IPS-15b (cell line): ENCODE results near the gene PRKCE.

Experiments used
- H3K27me3 ChIP-seq: one replicate; pipeline ENCODE4 v1.6.1; 2013; ENCODE audit warnings: low read length; ENCODE audit not compliant: control insufficient read depth, insufficient read depth
- H3K36me3 ChIP-seq: one replicate; pipeline ENCODE4 v1.6.1; 2013; ENCODE audit warnings: low read length; ENCODE audit not compliant: control insufficient read depth, insufficient read depth
- H3K4me1 ChIP-seq: one replicate; pipeline ENCODE4 v1.6.1; 2013; ENCODE audit warnings: mild to moderate bottlenecking, low read length; ENCODE audit not compliant: control insufficient read depth, insufficient read depth
- H3K4me3 ChIP-seq: one replicate; pipeline ENCODE4 v1.5.1; 2013; ENCODE audit warnings: low read depth, low read length
- H3K9ac ChIP-seq: one replicate; pipeline ENCODE4 v1.6.1; 2013; ENCODE audit warnings: low read depth, mild to moderate bottlenecking, low read length
- H3K9me3 ChIP-seq: one replicate; pipeline ENCODE4 v1.6.1; 2013; ENCODE audit warnings: mild to moderate bottlenecking, low read length; ENCODE audit not compliant: control insufficient read depth, insufficient read depth

The PRKCE gene

DNA sequence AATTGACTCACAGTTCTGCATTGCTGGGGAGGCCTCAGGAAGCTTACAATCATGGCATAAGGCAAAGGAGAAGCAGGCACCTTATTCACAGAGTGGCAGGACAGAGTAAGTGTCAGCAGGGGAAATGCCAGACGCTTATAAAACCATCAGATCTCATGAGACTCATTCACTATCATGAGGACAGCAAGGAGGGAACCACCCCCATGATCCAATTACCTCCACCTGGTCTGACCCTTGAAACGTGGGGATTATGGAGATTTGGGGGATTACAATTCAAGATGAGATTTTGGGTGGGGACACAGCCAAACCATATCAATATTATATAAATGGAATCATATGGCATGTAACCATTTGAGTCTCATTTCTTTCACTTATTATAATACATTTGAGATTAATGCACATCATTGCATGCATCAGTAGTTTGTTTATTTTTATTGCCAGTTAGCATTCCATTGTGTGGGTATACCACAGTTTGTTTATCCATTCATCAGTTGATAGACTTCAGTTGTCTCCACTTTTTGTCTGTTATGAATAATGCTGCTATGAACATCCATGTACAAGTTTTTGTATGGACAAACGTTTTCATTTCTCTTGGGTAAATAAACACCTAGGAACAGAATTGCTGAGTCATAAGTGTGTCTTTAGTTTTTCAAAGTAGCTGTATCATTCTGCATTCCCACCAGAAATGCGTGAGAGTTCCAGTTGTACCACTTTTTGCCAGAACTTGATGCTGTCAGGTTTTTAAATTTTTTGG, 34.6 kb upstream of the PRKCE start:
- Histone ChIP-seq H3K9me3 (no peaks in the 10 kb centered on the region), H3K36me3 (no peaks in the 10 kb centered on the region), H3K4me3 (no peak overlapping the region), H3K27me3 (no peaks in the 10 kb centered on the region), H3K9ac (no peak overlapping the region), H3K4me1 (no peaks in the 10 kb centered on the region)

DNA sequence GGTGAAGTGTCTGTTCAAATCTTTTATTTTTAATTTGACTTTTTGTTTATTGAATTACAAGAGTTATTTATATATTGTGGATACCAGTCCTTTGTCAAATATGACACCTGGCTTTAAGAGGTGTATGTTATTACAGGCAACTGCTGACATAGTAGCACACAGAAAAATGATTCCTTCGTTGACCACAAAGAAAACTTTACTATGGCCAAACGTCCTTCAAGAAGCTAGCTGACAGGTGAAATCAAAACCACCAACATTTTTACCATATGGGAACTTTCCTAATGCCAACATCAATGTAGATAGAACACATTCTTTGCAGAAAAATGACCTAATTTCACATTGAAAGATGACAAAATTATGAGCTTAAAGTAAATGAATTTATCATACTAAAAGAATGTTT, 34.0 kb upstream of the PRKCE start:
- Histone ChIP-seq H3K9ac (no peak overlapping the region), H3K27me3 (no peaks in the 10 kb centered on the region), H3K9me3 (no peaks in the 10 kb centered on the region), H3K4me3 (no peak overlapping the region), H3K36me3 (no peaks in the 10 kb centered on the region), H3K4me1 (no peaks in the 10 kb centered on the region)

- H3K27me3 ChIP-seq, result no peaks in the 10 kb centered on the region
- no peaks in the 10 kb centered on the region for H3K36me3 ChIP-seq
- H3K4me1 ChIP-seq, result no peaks in the 10 kb centered on the region
- no peak overlapping the region for H3K9ac ChIP-seq
- H3K9me3 ChIP-seq, result no peaks in the 10 kb centered on the region
- no peak overlapping the region for H3K4me3 ChIP-seq
These were observed 29.0 kb upstream of the PRKCE start for GRCh38 chr2:45622336-45623075.

- no peaks in the 10 kb centered on the region for H3K27me3 ChIP-seq
- H3K4me3 ChIP-seq, result no peak overlapping the region
- no peaks in the 10 kb centered on the region for H3K9me3 ChIP-seq
- no peaks in the 10 kb centered on the region for H3K4me1 ChIP-seq
- H3K36me3 ChIP-seq, result no peaks in the 10 kb centered on the region
- no peak overlapping the region for H3K9ac ChIP-seq
These were observed 28.4 kb upstream of the PRKCE start for GRCh38 chr2:45623098-45623497.

GRCh38 chr2:45625824-45626223, 25.7 kb upstream of the PRKCE start:
- Histone ChIP-seq H3K4me1 (peaks cover under 1% of the 10 kb centered on the region), H3K9ac (no peak overlapping the region), H3K4me3 (no peak overlapping the region), H3K9me3 (no peaks in the 10 kb centered on the region), H3K36me3 (no peaks in the 10 kb centered on the region), H3K27me3 (no peaks in the 10 kb centered on the region)

DNA sequence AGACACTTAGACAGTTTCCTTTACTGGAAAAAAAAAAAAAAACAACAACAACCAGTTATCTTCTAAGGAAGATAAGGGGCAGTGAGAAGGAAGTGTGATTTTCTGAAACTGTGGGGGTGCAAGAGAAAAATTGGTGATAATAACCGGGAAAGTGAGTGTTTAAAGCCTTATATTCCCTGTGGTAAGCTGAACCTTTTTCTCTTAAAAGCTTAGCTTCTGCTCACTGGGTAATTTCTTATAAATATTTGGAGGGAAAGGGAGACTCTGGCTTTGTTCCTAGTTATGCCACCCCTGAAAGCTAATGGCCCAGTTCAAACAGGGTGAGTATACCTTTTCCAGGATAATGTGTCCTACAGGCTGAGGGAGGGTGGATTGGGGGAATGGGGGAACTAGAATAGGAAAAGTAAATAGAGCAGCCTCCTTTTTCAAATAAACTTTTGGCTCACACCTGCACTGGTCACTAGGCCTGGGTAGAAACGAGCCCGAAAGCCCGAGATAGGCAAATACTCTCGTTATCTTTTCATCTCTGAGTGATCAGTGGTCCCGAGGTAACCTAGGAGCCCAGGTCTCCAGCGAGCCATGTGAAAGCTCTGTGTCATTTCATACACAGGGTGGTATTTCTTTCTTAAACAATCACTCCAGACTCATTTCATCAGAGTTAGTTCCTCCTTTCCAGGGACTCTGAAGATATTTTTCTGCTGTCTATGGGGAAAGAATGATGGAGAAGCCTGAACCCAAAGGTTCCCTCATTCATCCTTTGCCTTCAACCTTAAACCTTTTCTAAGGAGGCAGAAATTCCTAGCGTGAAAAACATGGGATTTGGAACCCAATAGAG, 24.9 kb upstream of the PRKCE start:
- peaks cover 5% of the 10 kb centered on the region for H3K4me1 ChIP-seq
- H3K4me3 ChIP-seq, result no peak overlapping the region
- H3K9me3 ChIP-seq, result no peaks in the 10 kb centered on the region
- H3K9ac ChIP-seq, result no peak overlapping the region
- no peaks in the 10 kb centered on the region for H3K27me3 ChIP-seq
- no peaks in the 10 kb centered on the region for H3K36me3 ChIP-seq

DNA sequence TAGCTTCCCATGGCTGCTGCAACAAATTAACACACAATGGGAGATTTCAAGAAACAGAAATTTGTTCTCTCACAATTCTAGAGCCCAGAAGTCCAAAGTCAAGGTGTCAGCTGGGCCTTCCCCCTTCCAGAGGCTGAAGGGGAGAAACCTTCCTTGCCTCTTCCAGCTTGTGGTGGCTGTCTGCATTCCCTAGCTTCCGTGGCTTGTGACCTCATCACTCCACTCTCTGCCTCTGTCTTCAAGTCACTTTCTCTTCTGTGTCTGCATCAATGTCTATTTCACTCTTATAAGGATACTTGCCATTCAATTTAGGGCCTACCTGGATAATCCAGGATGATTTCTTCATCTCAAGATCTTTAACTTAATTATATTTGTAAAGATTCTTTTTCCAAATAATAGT, 23.6 kb upstream of the PRKCE start:
- Histone ChIP-seq H3K4me1 (peaks cover 5% of the 10 kb centered on the region), H3K27me3 (no peaks in the 10 kb centered on the region), H3K9me3 (no peaks in the 10 kb centered on the region), H3K36me3 (no peaks in the 10 kb centered on the region), H3K9ac (no peak overlapping the region), H3K4me3 (no peak overlapping the region)

DNA sequence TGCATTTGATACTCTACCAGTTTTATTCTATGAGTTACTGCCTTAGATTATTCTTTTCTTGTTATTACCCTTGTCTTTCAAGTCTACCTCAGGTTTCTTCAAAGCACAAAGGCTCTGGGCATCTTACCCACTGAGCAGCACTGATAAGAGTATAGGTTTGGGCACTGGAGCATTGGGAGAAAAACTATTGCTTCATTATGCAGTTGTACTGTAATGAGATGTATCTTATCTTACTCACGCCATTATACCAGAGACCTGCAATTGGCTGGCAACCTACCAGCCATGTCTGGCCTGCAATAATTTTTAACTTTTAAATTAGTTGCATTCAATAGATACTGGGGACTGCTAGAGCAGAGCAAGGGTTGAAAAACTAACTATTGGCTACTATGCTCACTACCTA, 21.5 kb upstream of the PRKCE start:
- peaks cover 5% of the 10 kb centered on the region for H3K4me1 ChIP-seq
- no peaks in the 10 kb centered on the region for H3K36me3 ChIP-seq
- no peaks in the 10 kb centered on the region for H3K9me3 ChIP-seq
- H3K27me3 ChIP-seq, result no peaks in the 10 kb centered on the region
- no peak overlapping the region for H3K4me3 ChIP-seq
- H3K9ac ChIP-seq, result no peak overlapping the region

DNA sequence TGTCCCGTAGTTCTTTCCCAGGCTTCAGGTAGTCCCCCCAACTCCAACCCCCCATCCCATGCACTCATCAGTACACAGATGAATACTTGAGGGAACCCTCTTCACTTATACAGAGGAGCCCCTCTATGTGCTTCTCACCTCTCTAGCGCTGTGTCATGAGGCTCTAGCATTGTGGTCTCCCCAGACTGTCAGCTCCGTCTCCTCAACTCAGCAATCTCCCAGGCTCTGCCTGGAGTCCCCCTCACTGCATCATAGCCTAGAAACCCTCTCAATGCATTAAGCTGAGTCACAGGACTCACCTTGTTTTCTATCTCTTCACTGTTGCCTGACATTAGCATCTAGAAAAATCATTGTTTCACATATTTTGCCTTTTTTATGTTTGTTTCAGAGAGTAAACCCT, 20.2 kb upstream of the PRKCE start:
- Histone ChIP-seq H3K36me3 (no peaks in the 10 kb centered on the region), H3K4me1 (peaks cover 5% of the 10 kb centered on the region), H3K27me3 (no peaks in the 10 kb centered on the region), H3K9ac (no peak overlapping the region), H3K9me3 (no peaks in the 10 kb centered on the region), H3K4me3 (no peak overlapping the region)

GRCh38 chr2:45631955-45632354, 19.5 kb upstream of the PRKCE start:
- no peaks in the 10 kb centered on the region for H3K9me3 ChIP-seq
- H3K36me3 ChIP-seq, result no peaks in the 10 kb centered on the region
- no peaks in the 10 kb centered on the region for H3K27me3 ChIP-seq
- H3K9ac ChIP-seq, result no peak overlapping the region
- H3K4me1 ChIP-seq, result peaks cover 5% of the 10 kb centered on the region
- H3K4me3 ChIP-seq, result no peak overlapping the region

- H3K4me3 ChIP-seq, result no peak overlapping the region
- H3K36me3 ChIP-seq, result no peaks in the 10 kb centered on the region
- peaks cover 10% of the 10 kb centered on the region for H3K4me1 ChIP-seq
- no peak overlapping the region for H3K9ac ChIP-seq
- H3K9me3 ChIP-seq, result no peaks in the 10 kb centered on the region
- peaks cover 4% of the 10 kb centered on the region for H3K27me3 ChIP-seq
These were observed 17.3 kb upstream of the PRKCE start for GRCh38 chr2:45634223-45634622.
